RWPE2 (cell line): Measurements from ENCODE around the gene TUBB2A.
"Not testable (repeated sequence)": the region's sequence is repeated elsewhere in the genome, so short reads cannot be mapped to it uniquely, and the experiment has no call there.

ENCODE experiments used
- ATAC-seq: fragments of 200-7000 bp; cut with Tn5 transposase; 3 replicates; pipeline ENCODE4 v1.9.1; 2021; ENCODE audit warnings: low read depth
- DNase-seq: peaks from one replicate; pipeline ENCODE4 v3.0.0-alpha.2; 2020; ENCODE audit warnings: low spot score
- H3K27ac ChIP-seq: fragments of 450-650 bp; 2 replicates; pipeline ENCODE4 v1.5.1; 2017; ENCODE audit warnings: mild to moderate bottlenecking; ENCODE audit not compliant: poor library complexity, severe bottlenecking
- H3K27me3 ChIP-seq: fragments of 250-450 bp; sonication (Bioruptor Pico); 2 replicates; pipeline ENCODE4 v1.5.1; 2021; ENCODE audit warnings: mild to moderate bottlenecking, moderate library complexity; ENCODE audit not compliant: insufficient read depth, poor library complexity, severe bottlenecking
- H3K36me3 ChIP-seq: fragments of 250-450 bp; sonication (Bioruptor Pico); 2 replicates; pipeline ENCODE4 v1.5.1; 2020; ENCODE audit warnings: low read depth, mild to moderate bottlenecking, moderate library complexity
- H3K4me1 ChIP-seq: fragments of 250-450 bp; sonication (Bioruptor Pico); 2 replicates; pipeline ENCODE4 v1.5.1; 2021; ENCODE audit warnings: mild to moderate bottlenecking, moderate library complexity; ENCODE audit not compliant: insufficient read depth, poor library complexity, severe bottlenecking
- H3K4me3 ChIP-seq: fragments of 250-450 bp; sonication (Bioruptor Pico); 2 replicates; pipeline ENCODE4 v1.5.1; 2021; ENCODE audit warnings: mild to moderate bottlenecking, moderate library complexity; ENCODE audit not compliant: severe bottlenecking
- H3K9me3 ChIP-seq: fragments of 250-450 bp; sonication (Bioruptor Pico); 2 replicates; pipeline ENCODE4 v1.5.1; 2021; ENCODE audit warnings: mild to moderate bottlenecking, moderate library complexity; ENCODE audit not compliant: severe bottlenecking
- TF ChIP-seq, protein P1 (sequence below): fragments of 450-650 bp; IDR thresholded peaks from one replicate; pipeline ENCODE4 v1.5.1; 2017; ENCODE audit warnings: mild to moderate bottlenecking, moderate library complexity; ENCODE audit not compliant: poor library complexity, severe bottlenecking

Gene TUBB2A

DNA sequence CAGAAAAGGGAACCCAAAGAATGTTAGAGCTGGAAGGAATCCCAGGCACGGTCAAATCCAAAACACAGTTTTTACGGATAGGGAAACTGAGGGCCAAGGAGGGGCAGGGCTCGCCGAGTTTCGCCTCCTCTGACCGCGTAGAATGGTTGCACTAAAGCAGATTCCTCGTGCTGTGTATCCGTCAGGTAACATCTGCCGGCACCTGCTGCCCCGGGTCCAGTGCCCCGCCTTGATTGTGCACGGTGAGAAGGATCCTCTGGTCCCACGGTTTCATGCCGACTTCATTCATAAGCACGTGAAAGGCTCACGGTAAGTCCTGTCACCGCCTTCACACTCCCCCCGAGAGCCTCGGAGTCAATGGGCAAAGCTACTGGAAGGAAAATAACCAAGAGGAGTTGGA lies 17.1 kb downstream of the TUBB2A start:
- peaks cover 35% of the 10 kb centered on the region for H3K36me3 ChIP-seq
- no peak for ATAC-seq
- no peaks in the 10 kb centered on the region for H3K27me3 ChIP-seq
- TF ChIP-seq, protein P1, sequence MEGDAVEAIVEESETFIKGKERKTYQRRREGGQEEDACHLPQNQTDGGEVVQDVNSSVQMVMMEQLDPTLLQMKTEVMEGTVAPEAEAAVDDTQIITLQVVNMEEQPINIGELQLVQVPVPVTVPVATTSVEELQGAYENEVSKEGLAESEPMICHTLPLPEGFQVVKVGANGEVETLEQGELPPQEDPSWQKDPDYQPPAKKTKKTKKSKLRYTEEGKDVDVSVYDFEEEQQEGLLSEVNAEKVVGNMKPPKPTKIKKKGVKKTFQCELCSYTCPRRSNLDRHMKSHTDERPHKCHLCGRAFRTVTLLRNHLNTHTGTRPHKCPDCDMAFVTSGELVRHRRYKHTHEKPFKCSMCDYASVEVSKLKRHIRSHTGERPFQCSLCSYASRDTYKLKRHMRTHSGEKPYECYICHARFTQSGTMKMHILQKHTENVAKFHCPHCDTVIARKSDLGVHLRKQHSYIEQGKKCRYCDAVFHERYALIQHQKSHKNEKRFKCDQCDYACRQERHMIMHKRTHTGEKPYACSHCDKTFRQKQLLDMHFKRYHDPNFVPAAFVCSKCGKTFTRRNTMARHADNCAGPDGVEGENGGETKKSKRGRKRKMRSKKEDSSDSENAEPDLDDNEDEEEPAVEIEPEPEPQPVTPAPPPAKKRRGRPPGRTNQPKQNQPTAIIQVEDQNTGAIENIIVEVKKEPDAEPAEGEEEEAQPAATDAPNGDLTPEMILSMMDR, result no peak
- H3K4me1 ChIP-seq, result peaks cover 22% of the 10 kb centered on the region
- no peaks in the 10 kb centered on the region for H3K9me3 ChIP-seq
- H3K4me3 ChIP-seq, result no peak overlapping the region
- H3K27ac ChIP-seq, result peak overlapping the region; percentile 72
- DNase-seq, result no peak

DNA sequence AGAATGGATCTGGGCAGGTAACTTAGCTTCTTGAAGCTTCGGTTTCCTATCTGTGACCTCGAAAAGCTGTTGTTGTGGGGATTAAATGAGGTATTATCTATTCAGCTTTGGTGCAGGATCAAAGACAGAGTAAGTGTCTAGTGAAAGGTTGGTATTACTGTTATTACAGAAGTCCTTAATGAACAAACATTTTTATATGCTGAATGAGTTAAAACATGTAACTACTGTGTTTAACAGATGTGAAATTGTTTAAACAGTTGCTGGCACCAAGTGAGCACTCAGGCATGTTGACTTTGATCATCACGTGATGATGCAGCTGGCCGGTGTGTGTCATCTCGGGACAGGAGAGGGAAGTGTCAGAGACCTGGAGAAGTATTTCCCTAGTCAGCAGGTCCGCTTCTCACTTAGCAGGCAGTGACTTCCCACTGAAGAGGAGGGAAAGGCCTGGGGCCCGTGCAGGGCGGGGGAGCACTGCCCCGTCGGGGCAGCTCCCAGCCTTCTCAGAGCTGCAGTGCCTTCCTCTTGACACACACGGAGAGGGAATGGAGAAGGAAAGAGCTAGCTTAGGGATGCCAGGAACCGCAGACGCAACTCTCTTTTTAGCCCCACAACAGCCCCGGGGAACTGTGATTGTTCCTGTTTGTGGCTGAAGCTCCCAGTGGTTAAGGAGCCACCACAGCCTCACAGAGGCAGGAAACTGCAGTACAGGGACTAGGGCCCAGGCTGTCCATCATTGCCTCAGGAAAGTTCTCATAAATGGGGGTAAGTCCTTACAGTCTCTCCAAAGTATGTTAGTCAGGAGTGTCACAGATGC lies 18.0 kb downstream of the TUBB2A start:
- Histone ChIP-seq H3K4me1 (peaks cover 22% of the 10 kb centered on the region), H3K4me3 (no peak overlapping the region), H3K27ac (peak overlapping the region; percentile 72), H3K27me3 (no peaks in the 10 kb centered on the region), H3K9me3 (no peaks in the 10 kb centered on the region), H3K36me3 (peaks cover 35% of the 10 kb centered on the region)
- DNase-seq (no peak), ATAC-seq (peak; percentile 94)
- TF ChIP-seq, protein P1, result no peak

DNA sequence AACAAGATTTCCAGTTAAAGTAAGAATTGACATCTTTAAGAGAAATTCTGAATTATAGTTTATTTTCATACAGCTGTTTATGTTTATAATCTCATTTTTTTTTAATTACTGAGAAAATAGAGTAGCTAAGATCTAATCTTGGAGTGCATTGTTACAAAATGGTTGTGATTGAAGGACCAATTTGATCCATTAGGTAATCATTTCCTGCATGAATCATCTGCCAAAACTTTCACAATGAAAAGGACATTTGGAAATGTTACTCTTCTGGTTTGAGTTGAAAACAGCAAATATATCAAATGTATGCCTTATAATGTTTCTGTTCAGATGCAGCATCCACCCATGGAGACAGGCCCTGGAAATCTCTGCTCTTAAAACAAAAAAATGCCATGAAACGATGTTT lies 19.0 kb downstream of the TUBB2A start:
- Histone ChIP-seq H3K36me3 (peaks cover 35% of the 10 kb centered on the region), H3K27ac (peak overlapping the region; percentile 72), H3K9me3 (no peaks in the 10 kb centered on the region), H3K4me3 (no peak overlapping the region), H3K4me1 (peaks cover 22% of the 10 kb centered on the region), H3K27me3 (no peaks in the 10 kb centered on the region)
- ATAC-seq (0 out of 3 replicates have a peak, but pooled peaks have one; percentile 7), DNase-seq (no peak)
- TF ChIP-seq, protein P1, result no peak

DNA sequence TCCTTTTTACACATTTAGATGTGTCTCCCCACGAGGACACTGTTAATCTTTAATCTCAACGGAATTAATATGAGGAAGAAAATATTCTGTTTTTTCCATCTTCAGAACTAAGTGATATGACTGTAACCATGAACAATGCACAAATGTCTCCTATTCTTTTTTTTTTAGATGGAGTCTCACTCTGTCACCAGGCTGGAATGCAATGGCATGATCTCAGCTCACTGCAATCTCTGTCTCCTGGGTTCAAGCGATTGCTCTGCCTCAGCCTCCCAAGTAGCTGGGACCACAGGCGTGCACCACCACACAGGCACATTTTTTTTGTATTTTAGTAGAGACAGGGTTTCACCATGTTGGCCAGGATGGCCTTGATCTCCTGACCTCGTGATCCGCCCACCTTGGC lies 19.5 kb downstream of the TUBB2A start:
- Histone ChIP-seq H3K4me1 (peaks cover 22% of the 10 kb centered on the region), H3K27ac (peak overlapping the region; percentile 72), H3K36me3 (peaks cover 38% of the 10 kb centered on the region)
- not testable (repeated sequence) for ATAC-seq, H3K4me3 ChIP-seq, H3K27me3 ChIP-seq, DNase-seq, H3K9me3 ChIP-seq

DNA sequence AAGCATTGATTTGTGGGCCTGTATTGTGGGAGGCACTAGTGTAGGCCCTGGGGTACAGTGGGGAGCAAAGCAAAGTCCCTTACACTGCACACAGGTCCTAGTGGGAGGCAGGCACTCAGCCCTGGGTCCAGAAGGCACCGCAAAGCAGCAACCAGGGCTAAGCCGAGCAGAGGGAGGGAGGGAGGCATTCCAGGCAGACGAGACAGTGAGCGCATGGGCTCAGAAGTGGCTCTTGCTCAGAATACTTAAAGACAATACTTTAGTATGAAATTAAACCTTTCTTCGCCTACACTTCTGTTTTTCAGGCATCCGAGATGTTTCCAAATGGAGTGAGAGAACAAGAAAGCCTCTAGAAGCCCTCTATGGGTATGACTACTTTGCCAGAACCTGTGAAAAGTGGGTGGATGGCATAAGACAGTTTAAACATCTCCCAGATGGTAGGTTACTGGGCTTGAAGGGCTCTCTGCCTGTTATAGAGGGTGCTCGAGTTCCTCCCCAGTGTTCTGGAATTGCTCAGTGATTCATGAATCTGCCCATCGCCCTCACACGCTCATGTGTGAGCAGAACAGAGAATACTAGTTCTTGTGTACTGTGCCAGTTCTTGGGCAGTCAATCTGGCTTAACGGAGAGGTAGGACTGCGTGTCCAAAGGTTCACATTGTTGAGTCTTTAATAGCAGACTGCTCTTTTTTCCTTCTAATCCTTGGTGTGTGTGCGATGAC lies 20.1 kb downstream of the TUBB2A start:
- Histone ChIP-seq H3K27me3 (no peaks in the 10 kb centered on the region), H3K9me3 (no peaks in the 10 kb centered on the region), H3K4me1 (peaks cover 22% of the 10 kb centered on the region), H3K27ac (peak overlapping the region; percentile 72), H3K36me3 (peaks cover 34% of the 10 kb centered on the region), H3K4me3 (no peak overlapping the region)
- TF ChIP-seq, protein P1, result no peak
- ATAC-seq (no peak), DNase-seq (no peak)
